ENCODE results near the gene OAT. TPM values are rescaled to one million over a fixed set of nuclear protein-coding genes. Genes with fewer than 3 reads are reported as not detected.

Gene OAT
- polyA plus RNA-seq, 2 of the 4 experiments (the other 2 are of a cell fraction) = 81.3 to 97.6 TPM

GRCh38 chr10:124465777-124466488 is 47.2 kb upstream of the OAT start:
- no peak for DNase-seq (ENCODE audit: low read depth in 1 of 2, low spot score in 1 of 2)
- no peak overlapping the region for H3K27ac ChIP-seq

DNA sequence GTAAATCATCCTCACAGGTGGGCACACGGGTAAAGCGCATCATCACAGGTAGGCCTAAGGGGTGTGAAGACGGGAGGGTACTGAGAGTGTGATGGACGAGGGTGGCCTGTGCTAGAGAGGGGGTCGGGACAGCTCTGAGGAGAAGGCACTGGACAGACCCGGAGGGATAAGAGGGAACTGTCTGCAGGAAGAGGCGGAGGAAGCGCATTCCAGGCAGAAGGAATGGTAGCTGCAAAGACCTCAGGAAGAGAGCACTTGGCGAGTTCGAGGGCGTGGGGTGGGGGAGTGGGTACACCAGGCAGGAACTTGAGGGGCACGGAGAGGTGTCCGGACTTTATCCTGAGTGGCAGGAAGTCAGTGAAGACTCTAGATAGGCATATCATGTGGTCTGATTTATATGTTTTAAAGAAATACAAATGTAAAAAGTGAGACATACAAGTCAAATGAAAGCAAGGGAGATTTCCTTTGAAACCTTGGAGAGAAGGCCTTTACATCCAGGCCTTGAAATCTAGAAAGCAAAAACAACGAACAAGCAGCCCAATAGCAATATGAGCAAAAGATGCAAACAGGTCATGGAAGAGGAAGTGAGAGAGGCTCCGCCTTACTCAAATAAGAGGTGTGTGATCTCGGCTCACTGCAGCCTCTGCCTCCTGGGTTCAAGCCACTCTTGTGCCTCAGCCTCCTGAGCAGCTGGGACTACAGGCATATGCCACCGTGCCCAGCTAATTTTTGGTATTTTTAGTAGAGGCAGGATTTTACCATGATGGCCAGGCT is 46.5 kb upstream of the OAT start:
- FAIRE-seq = no peak
- Histone ChIP-seq H3K27ac (no peak overlapping the region), H3K4me2 (no peak overlapping the region), H3K4me3 (no peak overlapping the region), H3K4me1 (peaks cover 22% of the 10 kb centered on the region), H3K9me3 (no peaks in the 10 kb centered on the region)
- CTCF ChIA-PET = interaction anchor here (1.2 kb wide), 1 partner anchor 15 kb away, joined by 4 read pairs; the partner anchor contains the start of gene NKX1-2
- DNase-seq (ENCODE audit: low read depth in 1 of 2, low spot score in 1 of 2) = no peak
- WGBS (ENCODE audit: missing lambda C conversion rate) = 74% methylated on average over 17 of the region's 17 CpGs
- TF ChIP-seq HDAC2 (IDR thresholded peaks at IDR 0.05) (no peak), POLR2AphosphoS2 (conservative IDR thresholded peaks at IDR 0.05; ENCODE audit: low read length) (no peak), TP53 (CRISPR knock-in tag; IDR thresholded peaks at IDR 0.05) (no peak), CEBPB (IDR thresholded peaks at IDR 0.05) (no peak), FOXS1 (CRISPR knock-in tag; IDR thresholded peaks at IDR 0.05) (no peak), NR3C1 (IDR thresholded peaks at IDR 0.05) (no peak), JUNB (IDR thresholded peaks at IDR 0.05) (no peak), NPAS2 (CRISPR knock-in tag; IDR thresholded peaks at IDR 0.05; ENCODE audit: borderline replicate concordance) (no peak), RAD21 (conservative IDR thresholded peaks at IDR 0.05 in 1 of 2, IDR thresholded peaks at IDR 0.05 in 1 of 2) (no peak), ZC3H11A (IDR thresholded peaks at IDR 0.05) (no peak), TFCP2L1 (CRISPR knock-in tag; IDR thresholded peaks at IDR 0.05) (no peak)
- no peak for ATAC-seq
- POLR2A ChIA-PET = no interaction called here

More at GRCh38 chr10:124465777-124466488, 47.2 kb upstream of the OAT start:
- ATAC-seq (no peak), FAIRE-seq (no peak)
- no peak overlapping the region for H3K4me2 ChIP-seq
- POLR2A ChIA-PET = no interaction called here
- 77% methylated on average over 9 of the region's 9 CpGs for WGBS (ENCODE audit: missing lambda C conversion rate)
- no peak for TF ChIP-seq ESRRA (IDR thresholded peaks at IDR 0.05; ENCODE audit: borderline replicate concordance, low read length)
- TF ChIP-seq EHF (CRISPR knock-in tag; IDR thresholded peaks at IDR 0.05) = no peak
- TF ChIP-seq NPAS2 (CRISPR knock-in tag; IDR thresholded peaks at IDR 0.05; ENCODE audit: borderline replicate concordance) = no peak
- TF ChIP-seq ELK1 (IDR thresholded peaks at IDR 0.05; ENCODE audit: low read depth, low read length) = no peak
- TF ChIP-seq EHMT2 (IDR thresholded peaks at IDR 0.05; ENCODE audit: low read depth) = no peak
- no peak for TF ChIP-seq FOSB (CRISPR knock-in tag; IDR thresholded peaks at IDR 0.05)
- no peak for TF ChIP-seq ATOH8 (CRISPR knock-in tag; IDR thresholded peaks at IDR 0.05; ENCODE audit: low read depth)
- no peak for TF ChIP-seq POLR2AphosphoS2 (conservative IDR thresholded peaks at IDR 0.05; ENCODE audit: low read length)
- no peak for TF ChIP-seq MAFK (IDR thresholded peaks at IDR 0.05; ENCODE audit: partially characterized antibody)
- H3K9me3 ChIP-seq = no peaks in the 10 kb centered on the region
- CTCF ChIA-PET = no interaction called here
- H3K4me3 ChIP-seq = no peak overlapping the region
- peaks cover 29% of the 10 kb centered on the region for H3K4me1 ChIP-seq

- Histone ChIP-seq H3K4me1 (peaks cover 19% of the 10 kb centered on the region), H3K27ac (no peak overlapping the region), H3K4me2 (no peak overlapping the region), H3K4me3 (no peak overlapping the region), H3K9me3 (no peaks in the 10 kb centered on the region)
- ChIA-PET POLR2A (no interaction called here), CTCF (interaction anchor here (0.9 to 1.2 kb wide), 2 partner anchors 15 to 60 kb away, joined by 3 to 4 read pairs; partner anchors contain the start of gene NKX1-2)
- FAIRE-seq = no peak
- DNase-seq (ENCODE audit: low read depth in 1 of 2, low spot score in 1 of 2) = no peak
- 84% methylated on average over 9 of the region's 9 CpGs for WGBS (ENCODE audit: missing lambda C conversion rate)
- no peak for ATAC-seq
- TF ChIP-seq MAZ (IDR thresholded peaks at IDR 0.05; ENCODE audit: borderline replicate concordance, low read depth, low read length) (no peak), HEYL (CRISPR knock-in tag; IDR thresholded peaks at IDR 0.05) (no peak), FOXS1 (CRISPR knock-in tag; IDR thresholded peaks at IDR 0.05) (no peak), REST (IDR thresholded peaks at IDR 0.05) (no peak), MAFK (IDR thresholded peaks at IDR 0.05; ENCODE audit: partially characterized antibody) (no peak), CEBPB (IDR thresholded peaks at IDR 0.05) (no peak), EP300 (IDR thresholded peaks at IDR 0.05) (no peak)
- TF ChIP-seq, protein P1, sequence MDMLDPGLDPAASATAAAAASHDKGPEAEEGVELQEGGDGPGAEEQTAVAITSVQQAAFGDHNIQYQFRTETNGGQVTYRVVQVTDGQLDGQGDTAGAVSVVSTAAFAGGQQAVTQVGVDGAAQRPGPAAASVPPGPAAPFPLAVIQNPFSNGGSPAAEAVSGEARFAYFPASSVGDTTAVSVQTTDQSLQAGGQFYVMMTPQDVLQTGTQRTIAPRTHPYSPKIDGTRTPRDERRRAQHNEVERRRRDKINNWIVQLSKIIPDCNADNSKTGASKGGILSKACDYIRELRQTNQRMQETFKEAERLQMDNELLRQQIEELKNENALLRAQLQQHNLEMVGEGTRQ (IDR thresholded peaks at IDR 0.05) = no peak
Measured at GRCh38 chr10:124464028-124464965, 45.6 kb upstream of the OAT start.

All from A549 (cell line).